Endothelial cell of umbilical vein (primary cell): ENCODE data around the gene HJV. TPM values are rescaled to one million over a fixed set of nuclear protein-coding genes. Genes with fewer than 3 reads are reported as not detected.
A peak's percentile ranks its signal among the peaks of the same experiment; 100 is the strongest.

ENCODE experiments used
- BruUV-seq: library from RNA; stranded (reverse); fragments of 400-500 nt; replicated peaks from 2 replicates; lab custom pipeline; 2021; lab: Mats Ljungman, UMichigan
- CTCF ChIA-PET: fragments of 300-600, 350-600 bp; sonication (Branson Sonifier 250); formaldehyde crosslinking; loops from one replicate; lab custom pipeline; 2021; ENCODE audit warnings: antibody characterized with exemption, inconsistent platforms; lab: Charles Lee
- POLR2A ChIA-PET: fragments of 300-600, 350-600 bp; sonication (Branson Sonifier 250); formaldehyde crosslinking; loops from one replicate; lab custom pipeline; 2021; ENCODE audit warnings: antibody characterized with exemption, inconsistent platforms; lab: Charles Lee
- DNase-seq: peaks from one replicate; pipeline ENCODE4 v3.0.0-alpha.2; 2011; ENCODE audit warnings: low read depth, low spot score
- FAIRE-seq: peaks from 2 replicates; lab custom pipeline; 2011; peaks lifted over from hg19 to GRCh38; lab: Jason Lieb, UNC
- H2AFZ ChIP-seq: 2 replicates; pipeline ENCODE4 v1.6.0; 2012; ENCODE audit warnings: low read depth, low read length, control low read depth, inconsistent platforms
- H3K27ac ChIP-seq: 2 replicates; pipeline ENCODE4 v1.5.1; 2011; ENCODE audit warnings: low read depth, mild to moderate bottlenecking, control low read depth, low read length, moderate library complexity; ENCODE audit not compliant: insufficient read depth
- H3K27me3 ChIP-seq, 2 experiments: 2 replicates each; pipeline versions ENCODE4 v1.6.0 to v1.6.1; 2011; ENCODE audit warnings: low read length in 2 of 2, mixed read lengths in 1 of 2; ENCODE audit not compliant: control insufficient read depth in 2 of 2, insufficient read depth in 2 of 2
- H3K36me3 ChIP-seq, 2 experiments: 2 replicates in 1 of 2; 3 replicates in 1 of 2; pipeline ENCODE4 v1.5.1; 2011; ENCODE audit warnings: low read length in 2 of 2, mild to moderate bottlenecking in 1 of 2, moderate library complexity in 1 of 2; ENCODE audit not compliant: control insufficient read depth in 2 of 2, insufficient read depth in 2 of 2; ENCODE audit errors: extremely low read depth in 1 of 2
- H3K4me1 ChIP-seq: 3 replicates; pipeline ENCODE4 v1.5.1; 2011; ENCODE audit warnings: mild to moderate bottlenecking, low read length; ENCODE audit not compliant: control insufficient read depth, insufficient read depth; ENCODE audit errors: extremely low read depth
- H3K4me2 ChIP-seq: 2 replicates; pipeline ENCODE4 v1.6.1; 2011; ENCODE audit warnings: low read length, control low read depth, mixed read lengths; ENCODE audit not compliant: insufficient read depth
- H3K4me3 ChIP-seq, 3 experiments: fragments of 200-600 bp in 1 of 3; sonication (generic), shearing (Covaris generic) in 1 of 3; replicated peaks in 1 of 3; 2 replicates each; pipeline ENCODE4 v1.5.1; 2011 to 2016; ENCODE audit warnings: control low read depth in 3 of 3, low read length in 3 of 3, mild to moderate bottlenecking in 2 of 3, inconsistent platforms in 1 of 3, low read depth in 1 of 3, moderate library complexity in 1 of 3; ENCODE audit not compliant: insufficient read depth in 1 of 3
- H3K79me2 ChIP-seq: 2 replicates; pipeline ENCODE4 v1.6.0; 2012; ENCODE audit warnings: low read length, inconsistent platforms; ENCODE audit not compliant: control insufficient read depth, insufficient read depth
- H3K9ac ChIP-seq: replicated peaks from 2 replicates; pipeline ENCODE3; 2011; ENCODE audit warnings: low read length, control low read depth; ENCODE audit not compliant: insufficient read depth; ENCODE audit errors: extremely low read depth
- H3K9me1 ChIP-seq: replicated peaks from 3 replicates; pipeline ENCODE4 v1.6.0; 2011; ENCODE audit warnings: mild to moderate bottlenecking, low read length; ENCODE audit not compliant: control insufficient read depth, insufficient read depth; ENCODE audit errors: extremely low read depth
- H3K9me3 ChIP-seq: replicated peaks from 2 replicates; pipeline ENCODE4 v1.5.1; 2012; ENCODE audit warnings: low read length, inconsistent platforms; ENCODE audit not compliant: control insufficient read depth, insufficient read depth
- H4K20me1 ChIP-seq: replicated peaks from 2 replicates; pipeline ENCODE3; 2011; ENCODE audit warnings: mild to moderate bottlenecking, low read length; ENCODE audit not compliant: control insufficient read depth, insufficient read depth; ENCODE audit errors: extremely low read depth
- GATA2 ChIP-seq: IDR thresholded peaks from 2 replicates; pipeline ENCODE4 v1.7.0; 2011; ENCODE audit warnings: low read depth, mild to moderate bottlenecking, moderate library complexity, mixed read lengths, low read length; ENCODE audit not compliant: insufficient read length, insufficient read depth
- MYC ChIP-seq: IDR thresholded peaks from one replicate; pipeline ENCODE4 v1.6.1; 2011; ENCODE audit warnings: mild to moderate bottlenecking, low read depth, low read length
- dilution Hi-C: fragments of 300-500 bp; cut with MboI; formaldehyde crosslinking; loops from one replicate; pipeline ENCODE4 v1.15.0; 2019; ENCODE audit warnings: low sequenced_read_pairs; ENCODE audit not compliant: extremely low pct_ligation_motif_present
- intact Hi-C: fragments of 100-400 bp; cut with micrococcal nuclease; formaldehyde crosslinking; loops from one replicate; pipeline ENCODE4 v1.10.0; 2022
- polyA plus RNA-seq, 4 experiments: library from polyadenylated mRNA; depleted of rRNA in 3 of 4; stranded (reverse) in 3 of 4; unstranded in 1 of 4; fragments of >200 nt; gene quantifications; 2 replicates each; pipeline versions ENCODE4 v1.2.1 to v1.2.3, GENCODE V29; 2011 to 2012; ENCODE audit warnings: missing spikeins in 1 of 4
- total RNA-seq: library from RNA; stranded (reverse); gene quantifications from 2 replicates; pipeline ENCODE4 v1.2.3, GENCODE V29; 2021
- TF ChIP-seq, protein P1 (sequence below), 2 donors: IDR thresholded peaks; 1 replicate in 1 of 2; 2 replicates in 1 of 2; pipeline ENCODE4 v1.5.1; 2011; ENCODE audit warnings: low read length in 2 of 2, mild to moderate bottlenecking in 2 of 2, moderate library complexity in 2 of 2, control low read depth in 1 of 2, inconsistent platforms in 1 of 2, low read depth in 1 of 2; ENCODE audit not compliant: insufficient read depth in 1 of 2; ENCODE audit errors: extremely low read depth in 1 of 2

The HJV gene
- total and polyA plus RNA-seq, 2 donors (not counting 3 experiments of a cell fraction or from before 2014, with no cell fraction given) = not detected

DNA sequence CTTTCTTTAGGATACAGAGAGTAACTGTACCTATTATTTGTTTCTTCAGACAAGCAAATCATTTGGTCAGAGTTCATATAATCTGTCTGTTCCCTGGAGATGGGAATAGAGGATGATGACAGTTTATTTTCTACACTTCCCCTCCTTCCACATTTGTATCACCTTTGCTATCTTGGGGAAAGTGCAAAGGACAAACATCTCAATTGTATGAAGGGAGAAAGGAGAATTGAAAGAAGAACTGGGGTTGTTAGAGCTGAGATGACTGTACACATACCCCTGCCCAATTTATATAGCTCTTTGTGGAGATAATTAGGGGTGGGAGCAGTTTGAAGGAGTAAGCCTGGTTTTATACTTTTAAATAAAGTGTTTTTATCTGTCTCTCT is 43.1 kb downstream of the HJV start:
- Histone ChIP-seq H3K27me3 (no peaks in the 10 kb centered on the region), H3K36me3 (no peaks in the 10 kb centered on the region), H3K4me1 (peaks cover 40% of the 10 kb centered on the region), H4K20me1 (no peaks in the 10 kb centered on the region), H2AFZ (no peak overlapping the region), H3K4me2 (peak overlapping the region; percentile 87), H3K27ac (peak overlapping the region; percentile 89), H3K9ac (peak overlapping the region; percentile 54), H3K9me3 (no peaks in the 10 kb centered on the region), H3K4me3 (no peak overlapping the region), H3K79me2 (no peaks in the 10 kb centered on the region), H3K9me1 (no peaks in the 10 kb centered on the region)
- ChIA-PET CTCF (interaction anchor here (1.0 to 20.0 kb wide), 15 partner anchors 12 to 133 kb away, joined by 3 to 496 read pairs (median 8); partner anchors contain the start of genes ANKRD34A, NUDT17, PIAS3 and POLR3GL), POLR2A (interaction anchor here (1.1 to 1.6 kb wide), 4 partner anchors 15 to 73 kb away, joined by 4 read pairs; no protein-coding TSS in a partner anchor)
- BruUV-seq = TSS peak; percentile 49
- FAIRE-seq (no peak), DNase-seq (peak; percentile 18)
- dilution Hi-C loops = no loop called here
- TF ChIP-seq GATA2 = no peak
- intact Hi-C loops = no loop called here

DNA sequence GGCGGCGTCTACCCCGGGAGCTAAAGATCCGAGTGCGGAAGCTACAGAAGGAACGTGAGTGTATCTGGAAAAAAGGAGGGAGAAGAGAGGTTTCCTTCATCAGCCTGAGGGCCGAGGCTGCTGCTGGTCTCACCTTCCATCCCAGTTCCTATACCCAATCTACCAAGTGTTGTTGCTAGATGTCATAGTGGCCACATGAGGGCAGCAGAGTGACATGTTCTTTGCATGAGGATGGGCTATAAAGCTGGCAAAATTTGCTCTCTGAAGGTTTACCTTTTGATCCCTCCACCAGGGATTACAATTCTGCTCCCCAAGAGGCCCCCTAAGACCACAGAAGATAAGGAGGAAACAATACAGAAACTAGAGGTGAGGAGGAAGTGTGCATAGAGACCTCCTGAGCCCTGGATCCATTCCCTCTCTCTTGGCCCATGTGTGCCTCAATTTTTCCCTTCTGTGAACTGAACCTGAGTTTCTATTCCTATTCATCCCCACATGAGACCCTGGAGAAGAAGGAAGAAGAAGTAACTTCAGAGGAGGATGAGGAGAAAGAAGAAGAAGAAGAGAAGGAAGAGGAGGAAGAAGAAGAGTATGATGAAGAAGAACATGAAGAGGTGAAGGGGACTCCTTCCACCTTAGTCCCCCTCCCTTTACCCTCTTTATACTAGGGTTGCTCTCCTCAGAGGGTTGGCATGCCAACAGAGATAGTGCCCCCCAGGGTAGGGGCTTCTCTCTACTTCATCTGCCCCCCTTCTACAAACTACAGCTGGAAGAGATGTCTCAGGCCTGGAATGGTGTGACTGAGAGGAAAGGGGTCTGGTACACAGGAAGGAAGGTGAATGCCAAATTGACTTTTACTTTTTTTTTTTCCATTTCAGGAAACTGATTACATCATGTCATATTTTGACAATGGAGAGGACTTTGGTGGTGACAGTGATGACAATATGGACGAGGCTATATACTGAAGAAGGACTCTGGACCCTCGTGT is 43.8 kb downstream of the HJV start:
- FAIRE-seq = peak; percentile 97

More for the DNA sequence above, 43.8 kb downstream of the HJV start:
- BruUV-seq = no TSS peak
- H3K79me2 ChIP-seq = no peaks in the 10 kb centered on the region
- peaks cover 40% of the 10 kb centered on the region for H3K4me1 ChIP-seq
- intact Hi-C loops = loop anchor here (1.0 kb wide), 4 partner anchors 19 to 86 kb away; partner anchors contain the start of gene TXNIP
- no peak overlapping the region for H3K4me3 ChIP-seq
- H3K4me2 ChIP-seq = peak overlapping the region; percentile 87
- H3K9me3 ChIP-seq = no peaks in the 10 kb centered on the region
- no peaks in the 10 kb centered on the region for H4K20me1 ChIP-seq
- ChIA-PET POLR2A (interaction anchor here (0.5 to 1.1 kb wide), 3 partner anchors 13 to 55 kb away, joined by 4 read pairs; partner anchors contain the start of genes ANKRD34A and POLR3GL), CTCF (interaction anchor here (0.5 to 20.0 kb wide), 30 partner anchors 8 to 132 kb away, joined by 3 to 496 read pairs (median 4); partner anchors contain the start of genes ANKRD34A, NUDT17, PIAS3 and POLR3GL)
- peak overlapping the region; percentile 16 for H2AFZ ChIP-seq
- H3K9me1 ChIP-seq = no peaks in the 10 kb centered on the region
- dilution Hi-C loops = no loop called here
- H3K36me3 ChIP-seq = no peaks in the 10 kb centered on the region
- peak; percentile 78 for DNase-seq
- TF ChIP-seq, protein P1, sequence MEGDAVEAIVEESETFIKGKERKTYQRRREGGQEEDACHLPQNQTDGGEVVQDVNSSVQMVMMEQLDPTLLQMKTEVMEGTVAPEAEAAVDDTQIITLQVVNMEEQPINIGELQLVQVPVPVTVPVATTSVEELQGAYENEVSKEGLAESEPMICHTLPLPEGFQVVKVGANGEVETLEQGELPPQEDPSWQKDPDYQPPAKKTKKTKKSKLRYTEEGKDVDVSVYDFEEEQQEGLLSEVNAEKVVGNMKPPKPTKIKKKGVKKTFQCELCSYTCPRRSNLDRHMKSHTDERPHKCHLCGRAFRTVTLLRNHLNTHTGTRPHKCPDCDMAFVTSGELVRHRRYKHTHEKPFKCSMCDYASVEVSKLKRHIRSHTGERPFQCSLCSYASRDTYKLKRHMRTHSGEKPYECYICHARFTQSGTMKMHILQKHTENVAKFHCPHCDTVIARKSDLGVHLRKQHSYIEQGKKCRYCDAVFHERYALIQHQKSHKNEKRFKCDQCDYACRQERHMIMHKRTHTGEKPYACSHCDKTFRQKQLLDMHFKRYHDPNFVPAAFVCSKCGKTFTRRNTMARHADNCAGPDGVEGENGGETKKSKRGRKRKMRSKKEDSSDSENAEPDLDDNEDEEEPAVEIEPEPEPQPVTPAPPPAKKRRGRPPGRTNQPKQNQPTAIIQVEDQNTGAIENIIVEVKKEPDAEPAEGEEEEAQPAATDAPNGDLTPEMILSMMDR (IDR thresholded peaks at IDR 0.05; ENCODE audit: extremely low read depth in 1 of 2, insufficient read depth in 1 of 2, low read depth in 1 of 2, low read length in 2 of 2) = peak; percentile 72 to 76
- no peak for TF ChIP-seq MYC
- peak overlapping the region; percentile 89 for H3K27ac ChIP-seq
- H3K9ac ChIP-seq = peak overlapping the region; percentile 54
- no peaks in the 10 kb centered on the region for H3K27me3 ChIP-seq
